Choroid plexus epithelial cell (primary cell): ENCODE measurements around the gene BBIP1.

Source experiments
- DNase-seq: peaks from one replicate; pipeline ENCODE4 v3.0.0-alpha.2; 2010; ENCODE audit warnings: low read depth
- H3K4me3 ChIP-seq: 2 replicates; pipeline ENCODE4 v1.5.1; 2011; ENCODE audit warnings: low read depth, mild to moderate bottlenecking, control low read depth, low read length, moderate library complexity
- CTCF ChIP-seq: conservative IDR thresholded peaks from 2 replicates; pipeline ENCODE4 v1.5.1; 2011; ENCODE audit warnings: low read depth, mild to moderate bottlenecking, control low read depth, inconsistent platforms, low read length, moderate library complexity

The BBIP1 gene

GRCh38 chr10:110887560-110887959 lies 31.4 kb downstream of the BBIP1 start:
- DNase-seq: no peak
- H3K4me3 ChIP-seq: no peak overlapping the region
- no peak for TF ChIP-seq CTCF

- H3K4me3 ChIP-seq: no peak overlapping the region
- TF ChIP-seq CTCF: no peak
- no peak for DNase-seq
Measured at GRCh38 chr10:110885932-110886674, 32.9 kb downstream of the BBIP1 start.

- TF ChIP-seq CTCF: no peak
- peak; percentile 34 for DNase-seq
- H3K4me3 ChIP-seq: no peak overlapping the region
Measured at GRCh38 chr10:110883924-110884323, 35.1 kb downstream of the BBIP1 start.

- TF ChIP-seq CTCF: no peak
- DNase-seq: no peak
- no peak overlapping the region for H3K4me3 ChIP-seq
Measured at GRCh38 chr10:110881905-110882304, 37.1 kb downstream of the BBIP1 start.

GRCh38 chr10:110881247-110881646 lies 37.7 kb downstream of the BBIP1 start:
- no peak for TF ChIP-seq CTCF
- DNase-seq: no peak
- no peak overlapping the region for H3K4me3 ChIP-seq

- DNase-seq: no peak
- H3K4me3 ChIP-seq: no peak overlapping the region
- TF ChIP-seq CTCF: no peak
Measured at GRCh38 chr10:110880012-110880411, 39.0 kb downstream of the BBIP1 start.

- no peak for TF ChIP-seq CTCF
- no peak overlapping the region for H3K4me3 ChIP-seq
- no peak for DNase-seq
Measured at GRCh38 chr10:110876788-110877187, 42.2 kb downstream of the BBIP1 start.
